Keratinocyte (primary cell): ENCODE results near the gene MARCHF11. TPM values are rescaled to one million over a fixed set of nuclear protein-coding genes. Genes with fewer than 3 reads are reported as not detected.

ENCODE experiments used
- DNase-seq: peaks from one replicate; pipeline ENCODE4 v3.0.0-alpha.2; 2011; ENCODE audit warnings: low read depth, missing footprints, low spot score
- FAIRE-seq: peaks from 2 replicates; lab custom pipeline; 2011; peaks lifted over from hg19 to GRCh38; lab: Jason Lieb, UNC
- H2AFZ ChIP-seq: 2 replicates; pipeline ENCODE4 v1.6.0; 2012; ENCODE audit warnings: low read length, control low read depth, inconsistent platforms; ENCODE audit not compliant: control insufficient read depth
- H3K27ac ChIP-seq: 2 replicates; pipeline ENCODE4 v1.5.1; 2011; ENCODE audit warnings: low read length; ENCODE audit not compliant: control insufficient read depth, insufficient read depth
- H3K27me3 ChIP-seq: 3 replicates; pipeline ENCODE4 v1.6.0; 2011; ENCODE audit warnings: low read length; ENCODE audit not compliant: control insufficient read depth, insufficient read depth; ENCODE audit errors: extremely low read depth
- H3K36me3 ChIP-seq, 2 experiments: 2 replicates in 1 of 2; 3 replicates in 1 of 2; pipeline ENCODE4 v1.5.1; 2011; ENCODE audit warnings: low read length in 2 of 2, mild to moderate bottlenecking in 1 of 2; ENCODE audit not compliant: control insufficient read depth in 2 of 2, insufficient read depth in 2 of 2; ENCODE audit errors: extremely low read depth in 1 of 2
- H3K4me1 ChIP-seq: 3 replicates; pipeline ENCODE4 v1.5.1; 2011; ENCODE audit warnings: low read length; ENCODE audit not compliant: control insufficient read depth, insufficient read depth; ENCODE audit errors: extremely low read depth
- H3K4me2 ChIP-seq: 3 replicates; pipeline ENCODE4 v1.6.0; 2011; ENCODE audit warnings: low read depth, low read length; ENCODE audit not compliant: control insufficient read depth, insufficient read depth; ENCODE audit errors: extremely low read depth
- H3K4me3 ChIP-seq, 3 experiments: fragments of 200-600 bp in 1 of 3; sonication (generic) in 1 of 3; 2 replicates in 2 of 3; 3 replicates in 1 of 3; pipeline ENCODE4 v1.5.1; 2011 to 2016; ENCODE audit warnings: low read length in 3 of 3, mild to moderate bottlenecking in 3 of 3, control low read depth in 2 of 3, inconsistent platforms in 1 of 3, low read depth in 1 of 3, mixed read lengths in 1 of 3, mixed run types in 1 of 3, moderate library complexity in 1 of 3; ENCODE audit not compliant: control insufficient read depth in 2 of 3, insufficient read depth in 2 of 3; ENCODE audit errors: extremely low read depth in 1 of 3
- H3K79me2 ChIP-seq: 2 replicates; pipeline ENCODE4 v1.6.0; 2012; ENCODE audit warnings: low read length; ENCODE audit not compliant: control insufficient read depth, insufficient read depth
- H3K9ac ChIP-seq: 3 replicates; pipeline ENCODE4 v1.6.0; 2011; ENCODE audit warnings: low read length; ENCODE audit not compliant: control insufficient read depth, insufficient read depth; ENCODE audit errors: extremely low read depth
- H3K9me1 ChIP-seq: 3 replicates; pipeline ENCODE4 v1.6.0; 2011; ENCODE audit warnings: low read length; ENCODE audit not compliant: control insufficient read depth, insufficient read depth; ENCODE audit errors: extremely low read depth
- H3K9me3 ChIP-seq: 2 replicates; pipeline ENCODE4 v1.5.1; 2012; ENCODE audit warnings: low read depth, low read length; ENCODE audit not compliant: control insufficient read depth
- H4K20me1 ChIP-seq: 3 replicates; pipeline ENCODE4 v1.6.0; 2011; ENCODE audit warnings: low read length; ENCODE audit not compliant: control insufficient read depth, insufficient read depth; ENCODE audit errors: extremely low read depth
- CTCF ChIP-seq, 3 experiments: IDR thresholded peaks in 1 of 3; conservative IDR thresholded peaks in 1 of 3; optimal IDR thresholded peaks in 1 of 3; 2 replicates in 2 of 3; 3 replicates in 1 of 3; pipeline versions ENCODE3 to v1.5.1; 2011; ENCODE audit warnings: low read length in 3 of 3, mild to moderate bottlenecking in 3 of 3, moderate library complexity in 2 of 3, control low read depth in 1 of 3, inconsistent platforms in 1 of 3; ENCODE audit not compliant: insufficient read depth in 2 of 3; ENCODE audit errors: extremely low read depth in 1 of 3
- EZH2 ChIP-seq: IDR thresholded peaks from one replicate; pipeline ENCODE4 v1.6.1; 2012; ENCODE audit warnings: inconsistent platforms, mild to moderate bottlenecking, low read length, moderate library complexity
- dilution Hi-C: fragments of 300-500 bp; cut with MboI; formaldehyde crosslinking; loops from one replicate; pipeline ENCODE4 v1.7.0; 2020; ENCODE audit warnings: low sequenced_read_pairs; ENCODE audit not compliant: extremely low pct_ligation_motif_present
- polyA plus RNA-seq, 5 experiments: library from polyadenylated mRNA; depleted of rRNA in 3 of 5; stranded (reverse) in 3 of 5; stranded (forward) in 1 of 5; unstranded in 1 of 5; fragments of >200 nt; gene quantifications; 1 replicate in 1 of 5; 2 replicates in 3 of 5; 3 replicates in 1 of 5; pipeline versions ENCODE4 v1.2.1 to v1.2.3, GENCODE V29; 2011 to 2012; ENCODE audit warnings: missing spikeins in 2 of 5, low read depth in 1 of 5, low replicate concordance in 1 of 5

The MARCHF11 gene
- polyA plus RNA-seq, 1 donor (not counting 4 experiments of a cell fraction or from before 2014, with no cell fraction given): 0.16 TPM

GRCh38 chr5:16074358-16074757 is 105.2 kb downstream of the MARCHF11 start:
- H3K4me3 ChIP-seq: no peak overlapping the region
- no peaks in the 10 kb centered on the region for H3K4me1 ChIP-seq
- dilution Hi-C loops: no loop called here
- no peak overlapping the region for H3K27ac ChIP-seq
- TF ChIP-seq CTCF (optimal IDR thresholded peaks at IDR 0.05 in 1 of 3, IDR thresholded peaks at IDR 0.05 in 1 of 3, conservative IDR thresholded peaks at IDR 0.05 in 1 of 3; ENCODE audit: extremely low read depth in 1 of 3, insufficient read depth in 2 of 3, low read length in 3 of 3) (no peak), EZH2 (no peak)
- H3K27me3 ChIP-seq: no peaks in the 10 kb centered on the region
- DNase-seq (no peak), FAIRE-seq (no peak)
- no peaks in the 10 kb centered on the region for H3K79me2 ChIP-seq
- no peaks in the 10 kb centered on the region for H3K9me3 ChIP-seq
- no peaks in the 10 kb centered on the region for H4K20me1 ChIP-seq
- no peaks in the 10 kb centered on the region for H3K36me3 ChIP-seq
- no peak overlapping the region for H3K4me2 ChIP-seq
- H3K9me1 ChIP-seq: no peaks in the 10 kb centered on the region
- H2AFZ ChIP-seq: no peak overlapping the region
- H3K9ac ChIP-seq: no peak overlapping the region

GRCh38 chr5:16072616-16073015 is 107.0 kb downstream of the MARCHF11 start:
- FAIRE-seq: no peak
- Histone ChIP-seq H3K9me3 (no peaks in the 10 kb centered on the region), H3K4me1 (no peaks in the 10 kb centered on the region), H3K4me2 (no peak overlapping the region), H3K36me3 (no peaks in the 10 kb centered on the region), H3K79me2 (no peaks in the 10 kb centered on the region), H3K4me3 (no peak overlapping the region), H2AFZ (no peak overlapping the region), H4K20me1 (no peaks in the 10 kb centered on the region), H3K9ac (no peak overlapping the region), H3K27me3 (no peaks in the 10 kb centered on the region), H3K9me1 (no peaks in the 10 kb centered on the region), H3K27ac (no peak overlapping the region)
- TF ChIP-seq EZH2 (no peak), CTCF (optimal IDR thresholded peaks at IDR 0.05 in 1 of 3, IDR thresholded peaks at IDR 0.05 in 1 of 3, conservative IDR thresholded peaks at IDR 0.05 in 1 of 3; ENCODE audit: extremely low read depth in 1 of 3, insufficient read depth in 2 of 3, low read length in 3 of 3) (no peak)
- no peak for DNase-seq
- dilution Hi-C loops: no loop called here
